Measurements from ENCODE around the gene NACC2. TPM values are rescaled to one million over a fixed set of nuclear protein-coding genes. Genes with fewer than 3 reads are reported as not detected.

The NACC2 gene
- total RNA-seq, 4 donors from 2014 or later: 15.0 to 35.2 (median 20.7) TPM

GRCh38 chr9:136124976-136125692 is 30.0 kb upstream of the NACC2 start:
- TF ChIP-seq CTCF (IDR thresholded peaks at IDR 0.05; ENCODE audit: low read depth): no peak

- TF ChIP-seq CTCF (IDR thresholded peaks at IDR 0.05; ENCODE audit: low read depth): no peak
Observed at GRCh38 chr9:136122425-136123383, 27.6 kb upstream of the NACC2 start.

GRCh38 chr9:136121801-136122200 is 26.7 kb upstream of the NACC2 start:
- no peak for TF ChIP-seq CTCF (IDR thresholded peaks at IDR 0.05; ENCODE audit: low read depth)

GRCh38 chr9:136120438-136120844 is 25.4 kb upstream of the NACC2 start:
- TF ChIP-seq CTCF (IDR thresholded peaks at IDR 0.05; ENCODE audit: low read depth): no peak

- TF ChIP-seq CTCF (IDR thresholded peaks at IDR 0.05; ENCODE audit: low read depth): no peak
Observed at GRCh38 chr9:136119883-136120393, 24.8 kb upstream of the NACC2 start.

- TF ChIP-seq CTCF (IDR thresholded peaks at IDR 0.05; ENCODE audit: low read depth): no peak
Observed at GRCh38 chr9:136119061-136119882, 24.2 kb upstream of the NACC2 start.
